GM19395 (cell line): ENCODE data around the gene IQCH.
"Not testable (repeated sequence)": the region's sequence is repeated elsewhere in the genome, so short reads cannot be mapped to it uniquely, and the experiment has no call there.

Experiments used
- ATAC-seq: cut with Tn5 transposase; IDR thresholded peaks from one replicate; pipeline ENCODE4 v1.9.1; 2021; ENCODE audit warnings: mild to moderate bottlenecking, moderate library complexity; ENCODE audit not compliant: unreplicated experiment

The IQCH gene

GRCh38 chr15:67349634-67350033, 95.0 kb downstream of the IQCH start:
- ATAC-seq, result no peak

GRCh38 chr15:67350042-67350441, 95.5 kb downstream of the IQCH start:
- no peak for ATAC-seq

GRCh38 chr15:67358391-67358790, 103.8 kb downstream of the IQCH start:
- no peak for ATAC-seq

GRCh38 chr15:67358812-67359211, 104.2 kb downstream of the IQCH start:
- no peak for ATAC-seq

GRCh38 chr15:67359431-67360079, 105.0 kb downstream of the IQCH start:
- ATAC-seq, result no peak

GRCh38 chr15:67361100-67361499, 106.5 kb downstream of the IQCH start:
- no peak for ATAC-seq

- ATAC-seq, result not testable (repeated sequence)
These were observed 109.1 kb downstream of the IQCH start for GRCh38 chr15:67363712-67364111.

GRCh38 chr15:67365994-67366393, 111.4 kb downstream of the IQCH start:
- no peak for ATAC-seq

- no peak for ATAC-seq
These were observed 112.3 kb downstream of the IQCH start for GRCh38 chr15:67366904-67367303.

- no peak for ATAC-seq
These were observed 114.9 kb downstream of the IQCH start for GRCh38 chr15:67369359-67369998.

- ATAC-seq, result no peak
These were observed 115.8 kb downstream of the IQCH start for GRCh38 chr15:67370206-67370954.

- no peak for ATAC-seq
These were observed 118.0 kb downstream of the IQCH start for GRCh38 chr15:67372543-67372942.

GRCh38 chr15:67372986-67373675, 118.5 kb downstream of the IQCH start:
- no peak for ATAC-seq

- no peak for ATAC-seq
These were observed 119.4 kb downstream of the IQCH start for GRCh38 chr15:67373971-67374370.

GRCh38 chr15:67379530-67379929, 124.9 kb downstream of the IQCH start:
- ATAC-seq, result no peak

GRCh38 chr15:67380921-67381320, 126.3 kb downstream of the IQCH start:
- no peak for ATAC-seq

- no peak for ATAC-seq
These were observed 126.9 kb downstream of the IQCH start for GRCh38 chr15:67381416-67382045.

- no peak for ATAC-seq
These were observed 128.1 kb downstream of the IQCH start for GRCh38 chr15:67382723-67383122.

- ATAC-seq, result no peak
These were observed 129.3 kb downstream of the IQCH start for GRCh38 chr15:67383899-67384298.

- ATAC-seq, result no peak
These were observed 130.2 kb downstream of the IQCH start for GRCh38 chr15:67384761-67385160.

- no peak for ATAC-seq
These were observed 131.4 kb downstream of the IQCH start for GRCh38 chr15:67385971-67386370.
